GM18502 (cell line): ENCODE data around the gene C11orf87.
A peak's percentile ranks its signal among the peaks of the same experiment; 100 is the strongest.

Source experiments
- ATAC-seq: cut with Tn5 transposase; IDR thresholded peaks from one replicate; pipeline ENCODE4 v1.9.1; 2021; ENCODE audit warnings: mild to moderate bottlenecking; ENCODE audit not compliant: unreplicated experiment, poor library complexity

C11orf87 gene

DNA sequence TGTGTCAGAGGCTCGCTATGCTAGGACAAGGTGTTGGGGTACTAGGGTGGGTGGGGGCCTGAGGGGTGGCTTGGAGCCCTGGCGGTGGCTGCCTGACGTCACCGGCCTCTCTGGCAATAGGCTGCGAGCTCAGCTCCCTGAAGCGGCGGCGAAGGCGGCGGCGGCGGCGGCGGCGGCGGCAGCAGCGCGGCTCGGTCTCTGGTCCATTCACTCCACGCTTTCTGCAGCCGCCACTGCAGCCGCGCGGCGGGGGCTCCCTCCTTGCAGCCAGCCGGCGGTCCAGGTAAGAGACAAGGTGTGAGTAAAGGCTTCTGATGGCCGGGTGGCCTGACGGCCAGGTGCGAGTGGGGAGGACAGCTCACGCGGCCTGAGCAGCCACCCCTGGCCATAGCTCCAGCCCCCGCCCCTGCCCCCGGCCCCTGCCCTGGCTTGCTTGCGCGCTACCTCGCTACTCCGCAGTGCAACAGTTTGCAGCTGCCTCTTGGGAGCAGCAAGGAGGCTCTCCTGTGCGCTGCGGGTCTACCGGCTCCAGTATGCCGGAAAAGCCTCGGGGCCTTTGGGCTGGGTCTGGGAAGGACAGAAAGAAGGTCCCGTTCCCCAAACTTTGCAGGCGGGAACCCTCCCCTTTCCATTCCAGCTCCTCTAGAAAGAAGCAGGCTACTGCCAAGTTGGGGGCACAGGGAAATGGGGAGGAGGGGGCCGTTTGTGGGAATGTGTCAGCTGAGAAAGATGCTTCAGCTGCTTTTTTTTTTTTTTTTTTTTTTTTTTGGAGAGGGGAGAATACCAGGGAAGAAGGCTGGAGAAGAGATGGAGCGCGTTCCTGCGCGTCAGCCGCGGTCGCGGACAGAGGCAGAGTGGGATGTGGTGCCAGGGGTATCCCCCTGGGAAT lies at the start of gene C11orf87:
TSS of gene C11orf87 (plus strand) at position 210 of the 889 bp plus-strand sequence. CDS start 1,444 bp downstream, outside the sequence.
- no peak for ATAC-seq

DNA sequence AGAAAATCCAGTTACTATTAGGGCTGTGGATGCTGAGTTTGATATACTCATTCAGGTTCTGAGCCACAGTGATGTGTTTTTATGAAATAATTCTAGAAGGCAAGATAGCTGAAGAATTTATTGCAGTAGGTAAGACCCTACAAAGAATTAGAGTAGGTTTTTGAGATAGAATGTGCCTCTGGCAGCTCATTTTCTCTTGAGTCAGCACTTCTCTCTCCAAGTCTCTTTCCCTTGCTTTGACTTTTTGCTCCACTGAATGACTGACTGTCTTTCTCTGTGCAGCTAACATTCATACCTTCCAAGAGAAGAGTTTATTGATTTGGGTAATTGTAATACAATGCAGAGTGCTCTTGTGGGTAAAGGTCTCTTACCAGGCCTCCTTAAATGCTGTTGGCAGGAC lies 48.0 kb upstream of the C11orf87 start:
- no peak for ATAC-seq

DNA sequence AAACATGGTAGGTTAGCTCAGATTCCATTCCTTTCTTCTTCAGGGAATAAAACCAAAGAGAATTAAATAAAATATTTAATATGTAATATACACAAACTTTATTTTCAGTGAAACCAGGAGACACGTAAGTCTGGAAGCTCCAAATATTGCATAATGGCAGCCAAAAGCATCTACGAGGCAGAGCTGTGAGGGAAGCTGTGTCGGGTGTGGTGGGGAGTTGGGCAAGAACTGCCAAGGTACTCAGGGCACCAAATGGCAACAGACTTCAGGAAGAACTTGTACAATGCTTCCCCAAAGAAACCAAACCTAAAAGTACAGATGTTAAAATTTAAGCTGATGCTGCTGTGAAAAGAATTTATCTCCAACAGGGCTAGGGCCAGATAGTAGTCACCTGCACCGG lies 47.5 kb upstream of the C11orf87 start:
- ATAC-seq = no peak

DNA sequence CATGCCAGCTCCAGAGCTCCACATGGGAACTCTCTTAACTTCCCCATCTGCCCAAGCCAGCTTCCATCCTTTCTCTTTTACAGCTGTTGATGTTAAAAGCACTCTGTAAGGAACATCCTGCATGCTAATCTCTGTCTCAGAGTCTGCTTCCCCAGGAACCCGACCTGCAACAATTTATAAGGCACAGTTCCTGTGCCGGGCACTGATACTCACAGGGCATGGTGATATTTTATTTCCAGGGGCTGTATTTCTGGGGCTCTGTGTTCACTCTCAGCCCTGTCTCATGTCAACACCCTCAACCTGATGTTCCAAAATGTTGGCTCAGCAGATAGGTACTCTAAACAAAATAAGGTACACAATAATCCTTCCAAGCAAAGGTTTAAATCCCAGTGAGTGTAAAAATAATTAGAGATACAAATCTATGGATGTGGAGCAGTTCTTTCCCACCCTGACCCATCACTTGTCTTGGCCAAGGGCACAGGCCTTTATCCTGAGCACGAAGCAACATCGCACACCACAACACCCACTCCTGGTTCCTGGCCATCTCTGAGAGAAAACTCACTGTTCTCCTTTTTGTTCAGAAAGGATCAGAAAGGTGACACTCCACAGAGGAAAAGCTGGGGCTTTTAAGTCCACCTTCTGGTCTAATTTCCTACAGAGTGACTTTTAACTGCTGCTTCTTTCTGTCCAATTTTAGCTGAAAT lies 44.8 kb upstream of the C11orf87 start:
- no peak for ATAC-seq

DNA sequence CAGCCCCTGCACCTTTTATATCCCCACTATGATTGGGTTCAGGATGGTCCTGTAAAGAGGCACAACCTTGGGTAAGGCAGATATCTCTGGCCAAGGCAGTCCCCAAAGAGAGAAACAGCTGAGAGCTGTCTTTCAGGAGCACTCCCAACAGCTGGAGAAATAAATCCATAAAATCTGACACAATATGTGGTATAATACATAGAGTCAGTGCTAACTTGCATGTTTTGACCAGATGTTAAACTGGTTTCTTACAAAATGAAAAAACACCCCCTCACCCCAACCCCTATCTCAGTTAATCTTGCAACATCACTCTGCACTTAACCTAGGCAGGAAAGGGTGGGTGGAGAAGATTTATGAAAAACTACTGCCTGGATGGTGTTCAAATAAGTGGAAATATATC lies 44.0 kb upstream of the C11orf87 start:
- no peak for ATAC-seq

DNA sequence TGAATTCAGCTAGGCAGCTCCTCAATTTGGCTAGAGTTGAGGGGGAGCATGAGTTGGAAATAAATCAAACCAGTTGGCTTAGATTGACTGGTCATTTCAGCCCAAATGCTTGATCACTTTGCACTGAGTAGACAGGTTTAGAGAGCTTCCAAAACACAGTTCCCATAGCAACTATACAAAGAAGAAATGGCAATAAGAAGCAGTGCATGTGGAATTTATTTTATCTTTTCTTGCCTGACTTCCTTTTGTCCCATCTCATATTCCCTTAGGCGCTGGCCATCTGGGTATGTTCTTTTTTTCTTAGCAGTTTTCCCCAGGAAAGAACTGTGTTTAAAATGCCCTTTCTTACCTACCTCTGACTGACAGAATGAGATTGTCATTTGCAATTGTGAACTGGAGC lies 38.7 kb upstream of the C11orf87 start:
- ATAC-seq = no peak

DNA sequence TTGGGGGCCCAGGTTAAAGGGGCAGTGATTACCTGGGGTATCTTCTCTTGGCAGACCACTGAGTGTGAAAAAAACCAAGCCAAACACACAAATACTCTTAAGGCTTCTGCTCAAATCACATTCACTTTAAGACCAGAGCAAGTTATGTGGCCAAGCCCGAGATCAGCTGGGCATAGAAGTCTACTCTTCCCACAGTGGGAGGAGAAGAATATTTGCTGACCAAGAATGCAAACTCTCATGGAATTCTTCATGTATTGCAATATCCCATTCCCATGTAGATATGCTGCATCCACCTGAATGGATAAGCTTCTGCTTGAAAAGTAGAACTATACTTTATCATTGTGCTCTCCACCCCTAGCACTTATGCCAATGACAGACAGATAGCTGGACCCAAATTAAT lies 37.1 kb upstream of the C11orf87 start:
- no peak for ATAC-seq

DNA sequence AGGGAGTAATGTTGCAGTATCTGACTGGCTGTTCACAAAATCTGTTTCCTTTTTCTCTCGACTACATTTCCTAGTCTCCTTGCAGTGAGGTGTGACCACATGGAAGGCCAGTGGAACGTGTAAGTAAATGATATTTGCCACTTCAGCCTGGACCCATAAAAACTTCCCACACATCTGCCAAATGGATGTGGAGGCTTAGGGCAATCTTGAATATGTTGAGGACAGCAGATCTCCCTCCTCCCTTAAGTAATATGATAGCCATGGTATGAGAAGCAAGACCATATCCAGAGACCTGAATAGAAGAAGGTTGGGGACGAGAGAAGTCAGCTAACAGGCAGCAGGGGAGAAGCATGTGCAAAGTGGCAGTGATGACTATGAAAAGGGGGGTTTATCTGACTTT lies 33.0 kb upstream of the C11orf87 start:
- ATAC-seq = no peak

DNA sequence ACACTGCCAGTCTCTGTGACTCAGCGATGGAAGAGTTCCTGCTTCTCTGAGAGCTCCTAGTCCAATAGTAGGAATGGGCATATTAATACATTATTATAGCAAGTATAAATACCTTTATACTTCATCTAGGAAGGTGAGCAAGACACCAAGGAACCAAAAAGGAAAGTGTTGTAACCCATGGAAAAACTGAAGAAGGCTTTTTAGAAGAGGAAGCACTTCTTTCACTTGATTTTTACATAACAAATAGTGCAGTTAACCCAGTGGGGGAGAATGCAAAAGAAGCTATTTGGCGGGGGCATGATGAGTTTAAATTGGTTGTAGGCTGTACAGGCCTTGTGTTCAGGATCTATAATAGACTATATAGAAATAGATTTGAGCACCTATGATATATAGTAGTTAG lies 31.2 kb upstream of the C11orf87 start:
- ATAC-seq = no peak

DNA sequence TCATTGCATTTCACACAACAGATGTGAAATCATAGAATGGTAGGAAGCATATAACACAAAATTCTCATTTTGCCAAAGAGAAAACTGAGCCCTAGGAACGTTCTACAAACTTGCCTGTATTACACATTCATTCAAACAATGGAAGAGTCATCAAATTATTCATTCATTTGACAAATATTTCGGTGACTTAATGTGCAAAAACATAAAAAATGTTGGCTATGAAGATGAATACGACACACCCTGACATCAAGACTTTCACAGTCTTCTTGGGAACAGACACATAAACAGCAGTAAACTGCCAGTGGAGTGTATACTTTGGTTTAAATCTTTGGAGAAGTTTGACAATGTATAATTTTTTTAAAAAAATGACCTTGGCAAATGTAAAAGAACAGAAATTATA lies 20.4 kb upstream of the C11orf87 start:
- no peak for ATAC-seq

DNA sequence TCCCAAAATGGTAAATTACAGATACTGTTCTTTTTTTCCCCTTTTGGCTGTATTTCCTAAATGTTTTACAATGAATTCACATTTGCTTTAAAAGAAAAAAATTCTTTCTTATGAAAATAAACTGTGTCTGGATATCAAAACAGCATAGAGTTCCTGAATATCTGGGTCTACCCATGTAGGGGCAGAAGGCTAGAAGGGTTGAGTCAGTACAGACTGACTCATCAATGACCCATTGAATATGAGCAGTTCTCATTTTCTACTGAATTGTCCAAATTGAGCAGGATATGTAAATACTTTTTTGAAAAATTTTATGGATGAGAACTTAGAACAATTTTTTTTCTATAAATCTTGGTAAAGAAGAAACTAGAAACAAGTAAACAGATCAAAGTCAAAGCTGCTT lies 16.3 kb upstream of the C11orf87 start:
- no peak for ATAC-seq

DNA sequence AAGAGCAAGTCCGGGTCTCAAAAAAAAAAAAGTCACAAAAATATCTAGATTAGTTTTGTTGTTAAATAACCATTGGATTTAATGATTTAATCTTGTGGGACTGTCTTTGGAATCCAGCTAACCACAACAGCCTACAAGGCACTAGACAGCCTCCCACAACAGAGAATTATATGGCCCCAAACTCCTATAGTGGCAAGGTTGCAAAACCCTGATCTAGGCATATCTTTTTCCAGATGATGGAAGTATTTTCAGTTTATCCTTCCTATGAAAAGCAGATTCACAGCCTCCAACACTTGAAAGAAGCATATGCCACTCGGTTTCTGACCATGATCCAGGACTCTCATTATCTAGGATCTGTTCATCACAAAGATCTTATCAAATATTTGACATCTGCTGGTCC lies 5.4 kb upstream of the C11orf87 start:
- no peak for ATAC-seq

DNA sequence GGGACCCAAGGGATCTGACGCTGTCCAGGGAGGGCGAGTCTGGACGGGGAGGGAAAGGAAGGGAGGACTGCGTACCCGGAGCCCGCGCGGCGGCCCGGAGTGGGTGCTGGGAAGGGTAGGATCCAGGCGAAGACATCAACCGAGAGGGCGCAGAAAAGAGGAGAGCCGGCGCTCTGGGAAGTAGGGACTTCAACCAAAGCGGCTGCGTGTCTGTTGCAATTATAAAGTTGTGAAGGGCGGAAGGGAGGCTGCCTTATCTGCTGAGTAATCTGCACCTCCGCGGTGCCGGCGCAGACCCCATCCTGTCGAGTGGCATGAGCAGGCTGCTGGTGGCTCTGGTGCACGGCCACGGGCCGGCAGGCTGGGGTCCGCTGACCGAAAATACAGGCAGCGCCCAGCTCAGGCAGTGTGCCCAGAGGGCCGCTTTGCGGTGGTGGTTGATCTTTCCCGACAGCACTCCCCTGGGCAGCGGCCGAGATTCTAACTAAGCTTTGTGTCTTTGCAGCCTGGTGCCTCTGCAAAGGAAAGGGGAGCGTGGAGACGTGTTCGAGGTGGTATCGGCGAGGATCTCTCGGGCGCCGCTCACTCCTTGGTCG lies 978 bp downstream of the C11orf87 start:
- ATAC-seq = no peak

DNA sequence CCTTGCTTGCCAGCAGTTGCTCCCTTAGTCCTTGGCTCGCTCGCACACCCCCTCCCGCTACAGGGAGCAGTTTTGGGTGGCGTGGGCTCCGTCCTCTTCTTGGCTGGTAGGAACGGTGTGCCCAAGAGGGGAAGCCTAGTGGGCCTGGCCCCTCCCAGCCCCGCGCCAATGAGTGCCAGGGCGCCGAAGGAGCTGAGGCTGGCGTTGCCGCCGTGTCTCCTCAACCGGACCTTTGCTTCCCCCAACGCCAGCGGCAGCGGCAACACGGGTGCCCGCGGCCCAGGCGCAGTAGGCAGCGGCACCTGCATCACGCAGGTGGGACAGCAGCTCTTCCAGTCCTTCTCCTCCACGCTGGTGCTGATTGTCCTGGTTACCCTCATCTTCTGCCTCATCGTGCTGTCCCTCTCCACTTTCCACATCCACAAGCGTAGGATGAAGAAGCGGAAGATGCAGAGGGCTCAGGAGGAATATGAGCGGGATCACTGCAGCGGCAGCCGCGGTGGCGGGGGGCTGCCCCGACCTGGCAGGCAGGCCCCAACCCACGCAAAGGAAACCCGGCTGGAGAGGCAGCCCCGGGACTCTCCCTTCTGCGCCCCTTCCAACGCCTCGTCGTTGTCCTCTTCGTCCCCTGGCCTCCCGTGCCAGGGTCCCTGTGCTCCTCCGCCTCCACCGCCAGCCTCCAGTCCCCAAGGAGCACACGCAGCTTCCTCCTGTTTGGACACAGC lies 1.6 kb downstream of the C11orf87 start:
- ATAC-seq = no peak

DNA sequence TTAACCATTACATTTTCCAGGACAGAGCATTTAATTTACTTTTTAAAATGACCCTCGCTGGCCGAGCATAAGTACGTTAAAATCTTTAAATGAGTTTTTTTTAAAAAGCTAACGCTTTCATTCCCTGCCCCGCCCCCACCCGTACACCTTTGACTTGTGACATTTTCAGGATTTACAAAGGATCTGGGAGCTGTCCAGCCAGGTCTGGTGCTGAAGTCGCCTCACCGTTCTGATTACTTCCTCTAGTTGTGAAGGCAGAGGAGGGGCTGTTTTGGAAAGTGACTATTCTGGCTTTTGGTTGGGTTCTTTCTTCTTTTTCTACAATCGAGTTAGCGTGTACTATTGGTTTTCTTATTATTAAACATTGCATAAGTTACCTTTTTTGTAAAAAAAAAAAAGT lies 2.9 kb downstream of the C11orf87 start:
- ATAC-seq = no peak

DNA sequence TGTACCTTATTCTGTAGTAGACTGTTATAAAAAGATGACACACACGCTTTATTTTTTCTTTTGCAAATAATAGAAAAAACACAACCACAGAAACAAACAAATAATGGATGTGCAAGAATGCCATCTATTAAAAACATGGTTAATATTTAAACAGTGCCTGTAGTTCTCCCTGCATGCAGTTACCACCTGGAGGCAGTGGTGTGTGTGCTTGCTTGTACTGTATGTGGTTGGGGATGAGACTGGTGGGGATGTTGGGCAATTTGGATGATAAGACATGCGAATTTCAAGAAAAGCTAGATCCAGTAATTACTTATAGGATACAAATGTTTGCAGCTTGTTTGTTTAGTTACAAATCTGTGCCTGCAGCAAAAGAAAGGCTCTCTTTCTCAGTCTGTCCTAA lies 3.6 kb downstream of the C11orf87 start:
- ATAC-seq = no peak

DNA sequence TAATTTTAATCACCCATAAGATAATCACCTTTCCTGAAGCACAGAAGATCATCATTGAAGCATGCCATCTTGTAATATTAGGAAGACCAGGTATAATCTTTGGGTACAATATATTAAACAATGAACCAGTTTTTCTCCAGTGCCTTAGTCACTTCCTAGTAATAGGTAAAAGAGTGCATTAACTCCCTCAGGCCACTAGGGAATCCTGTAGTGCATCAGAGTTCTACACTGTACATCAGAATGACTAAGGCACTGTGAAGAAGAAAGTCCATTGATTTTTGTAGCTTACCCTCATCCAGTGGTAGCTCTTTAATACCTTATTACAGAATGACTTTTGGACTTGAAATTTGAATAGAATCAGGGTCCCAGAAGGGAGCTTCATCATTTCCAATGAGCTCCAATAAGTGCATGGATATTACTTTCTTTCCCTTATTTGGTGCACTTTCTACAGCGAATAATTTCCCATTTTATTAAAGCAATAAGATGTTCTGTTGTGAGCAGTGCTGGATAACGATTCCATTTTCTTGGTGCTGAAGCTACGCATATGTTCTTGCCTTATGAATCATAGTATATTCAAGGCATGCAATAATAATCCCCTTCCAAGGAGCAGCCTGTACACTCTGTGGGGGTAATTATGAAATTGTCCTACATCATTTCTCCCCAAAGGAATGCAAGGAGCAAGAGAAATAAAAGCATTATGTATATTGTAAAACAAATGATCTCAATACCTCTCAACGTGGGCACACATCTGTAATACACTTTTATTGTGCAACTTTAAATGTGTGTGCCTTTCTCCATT lies 4.7 kb downstream of the C11orf87 start:
- peak; percentile 48 for ATAC-seq

DNA sequence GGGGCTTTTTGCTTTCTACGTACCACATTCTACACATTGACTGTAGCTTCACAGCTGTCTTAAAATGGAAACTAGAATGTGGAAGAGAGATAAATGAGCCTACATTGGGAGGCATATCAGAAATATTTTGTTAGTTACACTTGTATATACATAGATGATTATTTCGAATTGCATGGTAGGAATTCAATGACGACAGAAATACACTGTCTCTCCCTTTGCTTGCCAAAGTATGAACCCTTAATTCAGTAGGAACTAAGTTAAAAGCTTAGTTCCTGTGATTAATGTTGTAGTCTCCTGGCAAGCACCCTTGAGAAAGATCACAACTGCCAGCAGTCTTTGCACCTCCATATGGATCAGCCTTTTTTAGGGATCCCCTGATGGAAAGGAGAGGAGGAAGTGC lies 10.1 kb downstream of the C11orf87 start:
- ATAC-seq = no peak

DNA sequence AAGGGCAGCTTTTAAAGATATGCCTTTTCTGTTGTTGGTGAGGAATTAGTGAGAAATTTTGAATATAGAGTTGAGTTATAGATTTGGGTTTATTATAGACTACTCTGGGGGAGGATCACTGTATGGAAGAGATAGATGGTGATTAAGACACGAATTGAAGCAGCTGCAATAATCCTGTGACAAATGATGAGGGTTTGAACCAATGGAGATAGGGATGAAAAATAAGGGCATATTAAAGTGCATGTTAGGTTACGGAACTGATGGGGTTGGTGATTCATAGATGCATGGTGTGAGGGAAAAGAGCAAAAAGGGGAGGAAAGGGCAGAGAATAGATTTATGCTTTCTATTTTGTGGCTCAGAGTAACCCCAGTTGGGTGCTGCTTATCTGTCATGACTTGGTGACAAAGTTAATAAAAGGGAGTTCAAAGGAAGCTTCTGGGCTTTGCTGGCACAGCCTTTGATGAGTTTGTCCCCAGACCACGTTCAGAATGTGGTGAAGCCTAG lies 11.8 kb downstream of the C11orf87 start:
- ATAC-seq = no peak
